ENCODE data around the gene PRCD. TPM values are rescaled to one million over a fixed set of nuclear protein-coding genes. Genes with fewer than 3 reads are reported as not detected.
"Not testable (repeated sequence)": the region's sequence is repeated elsewhere in the genome, so short reads cannot be mapped to it uniquely, and the experiment has no call there.

PRCD gene
- polyA plus RNA-seq, 1 donor from 2014 or later = 22.5 TPM

- H3K9me2 ChIP-seq (ENCODE audit: insufficient read depth, low read length); H3K4me3 ChIP-seq (ENCODE audit: low read length); H3K27ac ChIP-seq (ENCODE audit: low read length); H3K36me3 ChIP-seq (ENCODE audit: insufficient read depth, low read length); H3F3A ChIP-seq (ENCODE audit: insufficient read depth, low read length, poor library complexity, severe bottlenecking); H2AFZ ChIP-seq (ENCODE audit: low read depth, low read length); H4K20me1 ChIP-seq (ENCODE audit: insufficient read depth); H3K9me3 ChIP-seq (ENCODE audit: low read length); H3K9ac ChIP-seq (ENCODE audit: low read length); H3K4me2 ChIP-seq (ENCODE audit: low read length); H3K27me3 ChIP-seq (ENCODE audit: insufficient read depth, low read depth, low read length): not testable (repeated sequence)
- peaks cover 10% of the 10 kb centered on the region for H3K79me2 ChIP-seq (replicated peaks; ENCODE audit: insufficient read depth, low read length)
Observed at GRCh38 chr17:76564991-76565727, 25.3 kb downstream of the PRCD start.

GRCh38 chr17:76565728-76566612 lies 26.1 kb downstream of the PRCD start:
- Histone ChIP-seq H3K36me3 (ENCODE audit: insufficient read depth, low read length) (peaks cover 5% of the 10 kb centered on the region), H3K27ac (ENCODE audit: low read length) (no peak overlapping the region), H3K4me2 (ENCODE audit: low read length) (no peak overlapping the region)

More at GRCh38 chr17:76565728-76566612, 26.1 kb downstream of the PRCD start:
- no peaks in the 10 kb centered on the region for H3K9me2 ChIP-seq (ENCODE audit: insufficient read depth, low read length)
- H3K27me3 ChIP-seq (ENCODE audit: insufficient read depth, low read depth, low read length) = no peaks in the 10 kb centered on the region
- H4K20me1 ChIP-seq (ENCODE audit: insufficient read depth) = no peaks in the 10 kb centered on the region
- H3K79me2 ChIP-seq (replicated peaks; ENCODE audit: insufficient read depth, low read length) = peaks cover 3% of the 10 kb centered on the region
- no peaks in the 10 kb centered on the region for H3K9me3 ChIP-seq (ENCODE audit: low read length)
- no peak overlapping the region for H2AFZ ChIP-seq (ENCODE audit: low read depth, low read length)
- H3F3A ChIP-seq (ENCODE audit: insufficient read depth, low read length, poor library complexity, severe bottlenecking) = no peaks in the 10 kb centered on the region
- H3K4me3 ChIP-seq (ENCODE audit: low read length) = no peak overlapping the region
- no peak overlapping the region for H3K9ac ChIP-seq (ENCODE audit: low read length)
- TF ChIP-seq EZH2 (IDR thresholded peaks at IDR 0.05; ENCODE audit: borderline replicate concordance, insufficient read depth, low read length, poor library complexity, severe bottlenecking) = no peak
- TF ChIP-seq REST (IDR thresholded peaks at IDR 0.05; ENCODE audit: borderline replicate concordance) = no peak
- no peak for TF ChIP-seq RAD21 (conservative IDR thresholded peaks at IDR 0.05)
- no peak for TF ChIP-seq MXI1 (conservative IDR thresholded peaks at IDR 0.05; ENCODE audit: poor library complexity, severe bottlenecking)
- no peak for TF ChIP-seq EP300 (conservative IDR thresholded peaks at IDR 0.05; ENCODE audit: poor library complexity, severe bottlenecking)
- no peak for TF ChIP-seq SMC3 (conservative IDR thresholded peaks at IDR 0.05; ENCODE audit: poor library complexity)
- TF ChIP-seq CTCF (IDR thresholded peaks at IDR 0.05; ENCODE audit: poor library complexity, severe bottlenecking) = no peak
- TF ChIP-seq POLR2AphosphoS5 (IDR thresholded peaks at IDR 0.05) = no peak
- TF ChIP-seq TAF1 (IDR thresholded peaks at IDR 0.05; ENCODE audit: low read depth) = no peak
